Endothelial cell of umbilical vein (primary cell): ENCODE measurements around the gene KCNE5. TPM values are rescaled to one million over a fixed set of nuclear protein-coding genes. Genes with fewer than 3 reads are reported as not detected.

Experiments used
- BruUV-seq: library from RNA; stranded (reverse); fragments of 400-500 nt; replicated peaks from 2 replicates; lab custom pipeline; 2021; lab: Mats Ljungman, UMichigan
- CTCF ChIA-PET: fragments of 300-600, 350-600 bp; sonication (Branson Sonifier 250); formaldehyde crosslinking; loops from one replicate; lab custom pipeline; 2021; ENCODE audit warnings: antibody characterized with exemption, inconsistent platforms; lab: Charles Lee
- POLR2A ChIA-PET: fragments of 300-600, 350-600 bp; sonication (Branson Sonifier 250); formaldehyde crosslinking; loops from one replicate; lab custom pipeline; 2021; ENCODE audit warnings: antibody characterized with exemption, inconsistent platforms; lab: Charles Lee
- DNase-seq: peaks from one replicate; pipeline ENCODE4 v3.0.0-alpha.2; 2011; ENCODE audit warnings: low read depth, low spot score
- FAIRE-seq: peaks from 2 replicates; lab custom pipeline; 2011; peaks lifted over from hg19 to GRCh38; lab: Jason Lieb, UNC
- H2AFZ ChIP-seq: 2 replicates; pipeline ENCODE4 v1.6.0; 2012; ENCODE audit warnings: low read depth, low read length, control low read depth, inconsistent platforms
- H3K27ac ChIP-seq: 2 replicates; pipeline ENCODE4 v1.5.1; 2011; ENCODE audit warnings: low read depth, mild to moderate bottlenecking, control low read depth, low read length, moderate library complexity; ENCODE audit not compliant: insufficient read depth
- H3K27me3 ChIP-seq, 2 experiments: 2 replicates each; pipeline versions ENCODE4 v1.6.0 to v1.6.1; 2011; ENCODE audit warnings: low read length in 2 of 2, mixed read lengths in 1 of 2; ENCODE audit not compliant: control insufficient read depth in 2 of 2, insufficient read depth in 2 of 2
- H3K36me3 ChIP-seq, 2 experiments: 2 replicates in 1 of 2; 3 replicates in 1 of 2; pipeline ENCODE4 v1.5.1; 2011; ENCODE audit warnings: low read length in 2 of 2, mild to moderate bottlenecking in 1 of 2, moderate library complexity in 1 of 2; ENCODE audit not compliant: control insufficient read depth in 2 of 2, insufficient read depth in 2 of 2; ENCODE audit errors: extremely low read depth in 1 of 2
- H3K4me1 ChIP-seq: 3 replicates; pipeline ENCODE4 v1.5.1; 2011; ENCODE audit warnings: mild to moderate bottlenecking, low read length; ENCODE audit not compliant: control insufficient read depth, insufficient read depth; ENCODE audit errors: extremely low read depth
- H3K4me2 ChIP-seq: 2 replicates; pipeline ENCODE4 v1.6.1; 2011; ENCODE audit warnings: low read length, control low read depth, mixed read lengths; ENCODE audit not compliant: insufficient read depth
- H3K4me3 ChIP-seq, 3 experiments: fragments of 200-600 bp in 1 of 3; sonication (generic), shearing (Covaris generic) in 1 of 3; replicated peaks in 1 of 3; 2 replicates each; pipeline ENCODE4 v1.5.1; 2011 to 2016; ENCODE audit warnings: control low read depth in 3 of 3, low read length in 3 of 3, mild to moderate bottlenecking in 2 of 3, inconsistent platforms in 1 of 3, low read depth in 1 of 3, moderate library complexity in 1 of 3; ENCODE audit not compliant: insufficient read depth in 1 of 3
- H3K79me2 ChIP-seq: 2 replicates; pipeline ENCODE4 v1.6.0; 2012; ENCODE audit warnings: low read length, inconsistent platforms; ENCODE audit not compliant: control insufficient read depth, insufficient read depth
- H3K9ac ChIP-seq: replicated peaks from 2 replicates; pipeline ENCODE3; 2011; ENCODE audit warnings: low read length, control low read depth; ENCODE audit not compliant: insufficient read depth; ENCODE audit errors: extremely low read depth
- H3K9me1 ChIP-seq: replicated peaks from 3 replicates; pipeline ENCODE4 v1.6.0; 2011; ENCODE audit warnings: mild to moderate bottlenecking, low read length; ENCODE audit not compliant: control insufficient read depth, insufficient read depth; ENCODE audit errors: extremely low read depth
- H3K9me3 ChIP-seq: replicated peaks from 2 replicates; pipeline ENCODE4 v1.5.1; 2012; ENCODE audit warnings: low read length, inconsistent platforms; ENCODE audit not compliant: control insufficient read depth, insufficient read depth
- H4K20me1 ChIP-seq: replicated peaks from 2 replicates; pipeline ENCODE3; 2011; ENCODE audit warnings: mild to moderate bottlenecking, low read length; ENCODE audit not compliant: control insufficient read depth, insufficient read depth; ENCODE audit errors: extremely low read depth
- EZH2 ChIP-seq: IDR thresholded peaks from 2 replicates; pipeline ENCODE4 v1.6.1; 2012; ENCODE audit warnings: borderline replicate concordance, low read depth, mild to moderate bottlenecking, moderate library complexity, low read length, inconsistent platforms; ENCODE audit not compliant: severe bottlenecking
- FOS ChIP-seq: IDR thresholded peaks from 2 replicates; pipeline ENCODE4 v1.6.1; 2011; ENCODE audit warnings: mild to moderate bottlenecking, low read length, moderate library complexity, borderline replicate concordance; ENCODE audit not compliant: insufficient read depth
- GATA2 ChIP-seq: IDR thresholded peaks from 2 replicates; pipeline ENCODE4 v1.7.0; 2011; ENCODE audit warnings: low read depth, mild to moderate bottlenecking, moderate library complexity, mixed read lengths, low read length; ENCODE audit not compliant: insufficient read length, insufficient read depth
- JUN ChIP-seq: IDR thresholded peaks from 2 replicates; pipeline ENCODE4 v1.6.1; 2011; ENCODE audit warnings: borderline replicate concordance, low read depth; ENCODE audit not compliant: insufficient read length, insufficient read depth
- MYC ChIP-seq: IDR thresholded peaks from one replicate; pipeline ENCODE4 v1.6.1; 2011; ENCODE audit warnings: mild to moderate bottlenecking, low read depth, low read length
- POLR2A ChIP-seq: IDR thresholded peaks from 2 replicates; pipeline ENCODE4 v1.6.1; 2012; ENCODE audit warnings: low read depth, mild to moderate bottlenecking, control low read depth, low read length
- POLR2AphosphoS5 ChIP-seq: IDR thresholded peaks from 2 replicates; pipeline ENCODE4 v1.6.1; 2012; ENCODE audit warnings: low read depth, mild to moderate bottlenecking, control low read depth, low read length, moderate library complexity; ENCODE audit not compliant: insufficient read depth
- dilution Hi-C: fragments of 300-500 bp; cut with MboI; formaldehyde crosslinking; loops from one replicate; pipeline ENCODE4 v1.15.0; 2019; ENCODE audit warnings: low sequenced_read_pairs; ENCODE audit not compliant: extremely low pct_ligation_motif_present
- intact Hi-C: fragments of 100-400 bp; cut with micrococcal nuclease; formaldehyde crosslinking; loops from one replicate; pipeline ENCODE4 v1.10.0; 2022
- polyA plus RNA-seq, 4 experiments: library from polyadenylated mRNA; depleted of rRNA in 3 of 4; stranded (reverse) in 3 of 4; unstranded in 1 of 4; fragments of >200 nt; gene quantifications; 2 replicates each; pipeline versions ENCODE4 v1.2.1 to v1.2.3, GENCODE V29; 2011 to 2012; ENCODE audit warnings: missing spikeins in 1 of 4
- total RNA-seq: library from RNA; stranded (reverse); gene quantifications from 2 replicates; pipeline ENCODE4 v1.2.3, GENCODE V29; 2021
- TF ChIP-seq, protein P1 (sequence below): IDR thresholded peaks from 2 replicates; pipeline ENCODE4 v1.6.1; 2011; ENCODE audit not compliant: insufficient read depth, insufficient read length
- TF ChIP-seq, protein P2 (sequence below), 2 donors: IDR thresholded peaks; 1 replicate in 1 of 2; 2 replicates in 1 of 2; pipeline ENCODE4 v1.5.1; 2011; ENCODE audit warnings: low read length in 2 of 2, mild to moderate bottlenecking in 2 of 2, moderate library complexity in 2 of 2, control low read depth in 1 of 2, inconsistent platforms in 1 of 2, low read depth in 1 of 2; ENCODE audit not compliant: insufficient read depth in 1 of 2; ENCODE audit errors: extremely low read depth in 1 of 2

The KCNE5 gene
- total and polyA plus RNA-seq, 2 donors (not counting 3 experiments of a cell fraction or from before 2014, with no cell fraction given): 0.15 to 0.31 TPM

DNA sequence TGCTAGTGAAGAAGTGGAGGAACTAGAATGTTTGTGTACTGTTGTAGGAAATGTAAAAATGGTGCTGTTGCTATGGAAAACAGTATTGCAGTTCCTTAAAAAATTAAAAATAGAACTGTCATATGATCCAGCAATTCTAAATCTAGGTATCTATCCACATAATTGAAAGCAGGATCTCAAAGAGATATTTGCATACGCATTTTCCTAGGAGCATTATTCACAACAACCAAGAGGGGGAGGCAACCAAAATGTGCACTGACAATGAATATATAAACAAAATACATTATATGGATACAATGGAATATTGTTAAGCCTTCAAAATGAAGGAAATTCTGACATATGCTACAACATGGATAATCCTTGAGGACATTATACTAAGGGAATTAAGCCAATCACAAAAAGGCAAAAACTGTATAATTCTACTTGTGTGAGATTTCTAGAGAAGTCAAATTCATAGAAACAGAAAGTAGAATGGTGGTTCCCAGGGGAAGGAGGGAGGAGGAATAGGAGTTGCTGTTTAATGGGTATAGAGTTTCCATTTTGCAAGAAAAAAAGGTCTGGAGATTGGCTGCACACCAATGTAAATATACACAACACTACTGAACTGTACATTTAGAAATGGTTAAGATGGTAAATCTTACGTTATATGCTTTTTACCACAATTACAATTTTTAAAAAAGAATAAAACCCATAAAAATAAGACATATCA is 35.6 kb upstream of the KCNE5 start:
- Histone ChIP-seq H3K27ac (no peak overlapping the region), H2AFZ (no peak overlapping the region), H3K36me3 (no peaks in the 10 kb centered on the region), H3K79me2 (peaks cover 8% of the 10 kb centered on the region), H3K4me2 (no peak overlapping the region), H3K4me1 (no peaks in the 10 kb centered on the region), H3K4me3 (no peak overlapping the region), H3K9me1 (no peaks in the 10 kb centered on the region), H4K20me1 (no peaks in the 10 kb centered on the region), H3K27me3 (no peaks in the 10 kb centered on the region), H3K9me3 (no peaks in the 10 kb centered on the region), H3K9ac (no peak overlapping the region)
- POLR2A ChIA-PET: no interaction called here
- no TSS peak for BruUV-seq
- DNase-seq: no peak
- dilution Hi-C loops (no loop called here), intact Hi-C loops (no loop called here)
- CTCF ChIA-PET: no interaction called here
- no peak for FAIRE-seq
- TF ChIP-seq GATA2 (no peak), JUN (no peak), POLR2AphosphoS5 (no peak), POLR2A (no peak), EZH2 (no peak), FOS (no peak), MYC (no peak)
- TF ChIP-seq, protein P1, sequence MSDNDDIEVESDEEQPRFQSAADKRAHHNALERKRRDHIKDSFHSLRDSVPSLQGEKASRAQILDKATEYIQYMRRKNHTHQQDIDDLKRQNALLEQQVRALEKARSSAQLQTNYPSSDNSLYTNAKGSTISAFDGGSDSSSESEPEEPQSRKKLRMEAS: no peak
- TF ChIP-seq, protein P2, sequence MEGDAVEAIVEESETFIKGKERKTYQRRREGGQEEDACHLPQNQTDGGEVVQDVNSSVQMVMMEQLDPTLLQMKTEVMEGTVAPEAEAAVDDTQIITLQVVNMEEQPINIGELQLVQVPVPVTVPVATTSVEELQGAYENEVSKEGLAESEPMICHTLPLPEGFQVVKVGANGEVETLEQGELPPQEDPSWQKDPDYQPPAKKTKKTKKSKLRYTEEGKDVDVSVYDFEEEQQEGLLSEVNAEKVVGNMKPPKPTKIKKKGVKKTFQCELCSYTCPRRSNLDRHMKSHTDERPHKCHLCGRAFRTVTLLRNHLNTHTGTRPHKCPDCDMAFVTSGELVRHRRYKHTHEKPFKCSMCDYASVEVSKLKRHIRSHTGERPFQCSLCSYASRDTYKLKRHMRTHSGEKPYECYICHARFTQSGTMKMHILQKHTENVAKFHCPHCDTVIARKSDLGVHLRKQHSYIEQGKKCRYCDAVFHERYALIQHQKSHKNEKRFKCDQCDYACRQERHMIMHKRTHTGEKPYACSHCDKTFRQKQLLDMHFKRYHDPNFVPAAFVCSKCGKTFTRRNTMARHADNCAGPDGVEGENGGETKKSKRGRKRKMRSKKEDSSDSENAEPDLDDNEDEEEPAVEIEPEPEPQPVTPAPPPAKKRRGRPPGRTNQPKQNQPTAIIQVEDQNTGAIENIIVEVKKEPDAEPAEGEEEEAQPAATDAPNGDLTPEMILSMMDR (IDR thresholded peaks at IDR 0.05; ENCODE audit: extremely low read depth in 1 of 2, insufficient read depth in 1 of 2, low read depth in 1 of 2, low read length in 2 of 2): no peak
